NCI-H146 treated with DMSO at 0.1 percent for 48 hours (cell line): ENCODE results near the gene AGR2.
"Not testable (repeated sequence)": the region's sequence is repeated elsewhere in the genome, so short reads cannot be mapped to it uniquely, and the experiment has no call there.

Experiments used
- DNase-seq: peaks from one replicate; lab custom pipeline; 2025; ENCODE audit not compliant: unreplicated experiment; lab: John Stamatoyannopoulos, UW

AGR2 gene

GRCh38 chr7:16804674-16805439 lies at the start of gene AGR2:
Gene AGR2, minus strand, starts transcription at chr7:16804999. Its CDS starts 3,203 bp downstream, at chr7:16801796.
- no peak for DNase-seq

DNA sequence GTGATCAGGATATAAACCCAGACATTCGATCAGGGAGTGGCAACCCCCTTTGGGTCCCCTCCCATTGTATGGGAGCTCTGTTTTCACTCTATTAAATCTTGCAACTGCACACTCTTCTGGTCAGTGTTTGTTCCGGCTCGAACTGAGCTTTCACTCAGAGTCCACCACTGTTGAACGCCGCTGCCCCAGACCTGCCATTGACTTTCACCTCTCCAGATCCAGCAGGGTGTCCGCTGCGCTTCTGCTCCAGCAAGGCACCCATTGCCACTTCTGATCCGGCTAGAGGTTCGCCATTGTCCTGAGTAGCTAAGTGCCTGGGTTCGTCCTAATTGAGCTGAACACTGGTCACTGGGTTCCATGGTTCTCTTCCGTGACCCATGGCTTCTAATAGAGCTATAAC lies 48.4 kb upstream of the AGR2 start:
- not testable (repeated sequence) for DNase-seq

GRCh38 chr7:16851829-16852228 lies 47.0 kb upstream of the AGR2 start:
- DNase-seq = no peak

DNA sequence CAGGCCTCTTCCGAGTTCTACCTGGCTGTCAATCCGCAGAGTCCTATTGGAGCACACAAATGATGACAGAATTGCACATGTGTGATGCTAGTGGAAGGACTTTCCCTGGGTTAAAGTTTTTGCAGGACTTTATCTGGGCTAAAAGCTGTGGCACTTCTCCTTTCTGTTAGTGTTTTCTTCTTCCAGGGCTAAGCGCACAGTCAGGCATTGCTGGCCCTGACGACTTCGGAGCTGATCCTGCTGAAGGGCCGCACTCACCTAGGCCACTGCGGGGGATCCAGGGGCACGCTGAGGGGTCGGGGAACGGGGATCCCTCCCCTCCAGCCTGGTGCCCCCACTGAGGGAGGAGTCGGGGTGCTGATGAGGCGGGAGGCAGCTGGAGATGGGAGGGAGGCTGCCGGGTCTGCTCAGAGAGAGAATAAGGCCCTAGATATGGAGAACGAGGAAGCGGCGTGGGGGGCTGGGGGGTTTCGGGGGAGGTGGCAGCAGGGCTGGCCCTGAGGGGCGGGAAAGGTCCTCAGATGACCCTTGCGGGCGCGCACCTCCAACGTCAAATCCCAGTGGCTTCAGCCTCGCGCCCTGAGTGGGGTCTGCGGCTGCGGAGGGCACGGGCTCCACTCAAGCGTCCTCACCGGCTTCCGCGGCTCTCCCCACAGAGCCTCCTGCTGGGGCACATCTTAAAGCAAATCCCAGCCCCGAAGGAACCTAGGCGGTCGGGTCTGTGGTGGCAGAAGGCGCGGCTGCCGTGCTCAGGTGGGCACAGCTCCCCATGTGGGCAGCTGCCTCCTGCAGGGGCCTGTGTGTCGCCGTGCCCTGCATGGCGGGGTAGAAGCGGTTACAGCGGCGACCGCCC lies 46.0 kb upstream of the AGR2 start:
- no peak for DNase-seq

GRCh38 chr7:16849296-16850148 lies 44.7 kb upstream of the AGR2 start:
- no peak for DNase-seq

- peak; percentile 57 for DNase-seq
Measured at GRCh38 chr7:16847381-16847860, 42.6 kb upstream of the AGR2 start.

- peak; percentile 25 for DNase-seq
Measured at GRCh38 chr7:16846601-16847165, 41.9 kb upstream of the AGR2 start.

- no peak for DNase-seq
Measured at GRCh38 chr7:16845746-16846145, 40.9 kb upstream of the AGR2 start.

DNA sequence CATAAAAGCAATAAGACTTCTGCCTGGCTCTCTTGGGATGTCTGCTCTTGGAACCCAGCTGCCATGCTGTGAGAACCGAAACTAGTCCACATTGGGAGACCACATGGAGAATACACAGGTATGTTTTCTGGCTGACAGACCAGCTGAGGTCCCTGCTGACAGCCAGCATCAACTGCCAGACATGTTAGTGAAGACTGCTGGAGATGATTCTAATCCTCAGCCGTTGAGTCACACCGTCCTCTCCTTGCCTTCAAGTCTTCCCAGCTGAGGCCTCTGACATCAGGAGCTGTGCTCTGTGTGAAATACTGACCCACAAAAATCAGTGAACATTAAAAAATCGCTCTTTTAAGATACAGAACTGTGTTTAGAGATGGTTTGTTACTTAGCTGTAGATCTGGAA lies 36.9 kb upstream of the AGR2 start:
- no peak for DNase-seq

GRCh38 chr7:16840094-16840493 lies 35.3 kb upstream of the AGR2 start:
- DNase-seq = no peak

DNA sequence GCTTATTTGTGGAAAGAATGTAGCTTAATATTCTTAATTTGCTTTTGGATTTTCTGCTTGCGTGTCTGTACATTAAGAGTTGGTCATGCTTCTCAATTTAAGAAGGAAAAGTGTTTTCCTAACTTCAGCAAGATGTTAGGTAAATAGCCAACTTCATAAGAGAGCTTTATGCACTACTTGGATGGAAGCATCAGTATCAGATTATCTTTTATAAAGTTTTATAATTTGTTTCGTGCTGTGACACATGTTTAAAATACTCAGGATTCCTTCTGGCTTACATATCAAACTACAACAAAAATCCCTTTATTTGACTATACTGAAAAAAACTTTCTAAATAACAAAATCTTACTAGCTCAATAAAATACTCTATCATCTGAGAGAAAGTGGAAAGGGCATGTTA lies 34.8 kb upstream of the AGR2 start:
- no peak for DNase-seq

DNA sequence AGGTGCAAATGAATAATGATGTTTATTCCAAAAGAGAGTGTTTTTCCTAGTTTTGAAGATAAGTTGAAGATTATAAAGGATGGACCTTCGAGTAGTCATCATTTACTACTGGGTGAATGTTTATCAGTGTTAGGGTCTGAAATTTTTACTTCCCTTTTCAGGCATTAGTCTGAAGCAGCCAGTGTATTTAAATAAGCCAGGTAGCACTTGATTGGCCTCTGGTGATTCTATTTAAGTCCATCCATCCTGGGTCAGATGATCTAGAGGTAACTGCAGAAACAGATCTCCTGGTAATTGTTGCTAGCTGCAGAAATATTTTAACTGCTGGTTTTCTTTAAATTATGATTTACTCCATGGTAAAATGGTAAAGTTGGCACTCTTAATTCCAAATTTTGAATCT lies 34.1 kb upstream of the AGR2 start:
- no peak for DNase-seq

DNA sequence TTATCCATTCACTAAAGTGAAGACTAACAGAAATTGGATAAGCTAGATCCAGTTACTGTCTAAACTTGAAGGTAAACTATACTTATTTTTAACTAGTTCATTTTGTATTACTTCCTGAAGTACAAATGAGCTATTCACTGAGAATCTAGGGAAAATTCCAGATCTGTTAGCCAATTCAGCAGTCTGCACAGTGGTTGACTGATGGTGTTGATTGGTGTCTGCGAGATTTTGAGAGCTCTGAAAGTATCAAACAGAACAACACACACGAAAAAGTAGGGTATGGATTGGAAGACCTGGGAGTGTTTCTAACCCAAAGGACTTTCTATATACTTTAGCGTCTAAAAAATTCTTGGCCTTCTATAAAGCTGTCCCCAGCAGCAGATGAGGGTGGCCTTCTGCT lies 33.6 kb upstream of the AGR2 start:
- no peak for DNase-seq

GRCh38 chr7:16836481-16836880 lies 31.7 kb upstream of the AGR2 start:
- no peak for DNase-seq

DNA sequence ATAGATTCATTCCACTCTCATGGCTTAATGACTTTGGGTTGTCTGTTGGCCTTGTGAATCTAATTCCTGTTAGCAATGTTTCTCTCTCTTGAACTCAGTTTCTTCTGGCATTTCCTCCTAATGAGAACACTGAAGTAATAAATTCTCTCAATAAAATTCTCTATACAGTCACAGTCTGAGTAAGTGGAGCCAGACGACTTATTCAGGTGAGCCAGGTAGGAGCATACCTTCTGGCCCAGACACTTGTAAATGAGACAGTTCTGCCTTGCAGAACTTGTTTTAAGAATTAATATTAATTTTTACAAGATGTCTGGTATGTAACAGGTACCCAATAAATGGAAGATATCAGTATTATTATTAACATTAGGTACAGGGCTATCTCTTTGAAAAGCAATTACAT lies 28.6 kb upstream of the AGR2 start:
- no peak for DNase-seq

DNA sequence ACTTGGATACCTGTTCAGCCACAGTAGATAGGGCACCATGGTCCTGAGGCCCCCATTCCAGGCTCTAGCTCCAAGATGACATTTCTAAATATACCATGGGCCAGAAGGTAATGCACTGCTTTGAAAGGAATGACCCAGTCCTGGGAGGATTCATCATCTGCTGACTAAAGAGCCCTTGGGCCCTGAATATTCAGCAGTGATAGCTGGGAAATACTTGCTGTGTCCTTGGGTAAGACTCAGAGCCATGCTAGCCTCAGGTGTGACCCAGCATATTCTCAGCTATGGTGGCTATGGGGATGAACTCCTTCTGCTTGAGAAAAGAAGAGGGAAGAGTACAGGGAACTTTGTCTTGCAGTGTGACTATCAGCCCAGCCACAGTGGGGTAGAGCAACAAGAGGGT lies 21.3 kb upstream of the AGR2 start:
- DNase-seq = no peak

DNA sequence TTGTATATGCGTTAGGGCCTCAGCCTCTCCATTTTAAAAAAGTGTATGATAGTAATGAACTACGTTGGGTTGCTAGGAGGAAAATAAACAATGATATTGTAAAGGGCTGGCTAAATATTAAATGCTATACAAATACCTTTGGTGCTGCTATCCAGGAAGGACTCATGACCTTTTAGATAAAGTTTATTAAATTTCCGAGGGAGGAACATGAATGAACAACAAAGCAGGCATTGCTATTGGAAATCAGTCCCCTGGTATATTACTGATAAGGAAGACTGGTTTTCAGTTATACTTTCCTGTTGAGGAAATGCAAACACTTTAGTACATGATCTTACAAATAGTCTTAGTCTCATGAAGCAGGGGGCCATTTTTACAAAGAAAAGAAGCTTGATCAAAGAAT lies 17.2 kb upstream of the AGR2 start:
- DNase-seq = no peak

GRCh38 chr7:16818732-16819131 lies 13.9 kb upstream of the AGR2 start:
- DNase-seq = no peak

- DNase-seq = no peak
Measured at GRCh38 chr7:16817536-16817935, 12.7 kb upstream of the AGR2 start.

DNA sequence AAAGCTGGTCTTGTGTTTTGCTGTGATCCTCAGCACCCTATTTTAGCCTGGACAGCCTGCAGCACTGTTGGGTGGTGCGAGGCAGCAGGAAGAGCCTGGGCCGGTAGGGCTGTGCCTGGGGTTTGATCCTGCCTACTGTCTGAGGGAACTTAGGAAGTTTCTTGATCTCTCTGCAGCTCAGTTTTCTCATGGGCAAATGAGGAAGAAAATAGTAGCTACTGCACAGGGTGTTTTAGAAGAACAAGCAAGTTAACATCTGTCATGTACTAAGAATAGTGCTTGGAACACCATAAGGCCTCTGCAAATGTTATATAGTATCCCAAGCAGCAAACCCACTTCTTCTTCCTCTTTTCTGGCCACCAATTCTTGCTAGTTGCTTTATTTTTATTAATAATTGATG lies 12.0 kb upstream of the AGR2 start:
- DNase-seq = no peak

DNA sequence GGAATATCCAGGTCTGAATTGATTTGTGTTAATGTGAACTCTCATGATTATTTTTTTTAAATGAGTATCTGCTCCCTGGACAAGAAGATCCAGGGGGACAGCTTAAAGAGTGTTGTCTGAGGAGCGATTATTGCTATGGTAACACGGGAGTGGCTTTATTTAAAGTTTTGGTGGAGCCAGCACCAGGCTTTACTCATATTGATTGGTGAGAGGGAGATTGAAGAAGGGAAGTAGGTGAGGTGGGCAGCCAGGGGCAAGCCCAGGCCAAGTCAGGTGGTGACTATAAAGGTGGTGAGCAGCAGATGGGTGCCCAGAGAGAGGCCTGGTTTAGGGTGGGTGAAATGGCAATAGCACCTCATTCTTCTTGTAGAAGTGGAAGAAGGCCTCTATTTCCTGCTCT lies 10.2 kb upstream of the AGR2 start:
- no peak for DNase-seq
